CD4-positive, alpha-beta T cell treated with Interferon alpha-2 for 1 hour (primary cell): ENCODE measurements around the gene MED22.

ENCODE experiments used
- DNase-seq, 2 donors: peaks; one replicate each; pipeline ENCODE4 v3.0.0-alpha.2; 2020 to 2022

Gene MED22

DNA sequence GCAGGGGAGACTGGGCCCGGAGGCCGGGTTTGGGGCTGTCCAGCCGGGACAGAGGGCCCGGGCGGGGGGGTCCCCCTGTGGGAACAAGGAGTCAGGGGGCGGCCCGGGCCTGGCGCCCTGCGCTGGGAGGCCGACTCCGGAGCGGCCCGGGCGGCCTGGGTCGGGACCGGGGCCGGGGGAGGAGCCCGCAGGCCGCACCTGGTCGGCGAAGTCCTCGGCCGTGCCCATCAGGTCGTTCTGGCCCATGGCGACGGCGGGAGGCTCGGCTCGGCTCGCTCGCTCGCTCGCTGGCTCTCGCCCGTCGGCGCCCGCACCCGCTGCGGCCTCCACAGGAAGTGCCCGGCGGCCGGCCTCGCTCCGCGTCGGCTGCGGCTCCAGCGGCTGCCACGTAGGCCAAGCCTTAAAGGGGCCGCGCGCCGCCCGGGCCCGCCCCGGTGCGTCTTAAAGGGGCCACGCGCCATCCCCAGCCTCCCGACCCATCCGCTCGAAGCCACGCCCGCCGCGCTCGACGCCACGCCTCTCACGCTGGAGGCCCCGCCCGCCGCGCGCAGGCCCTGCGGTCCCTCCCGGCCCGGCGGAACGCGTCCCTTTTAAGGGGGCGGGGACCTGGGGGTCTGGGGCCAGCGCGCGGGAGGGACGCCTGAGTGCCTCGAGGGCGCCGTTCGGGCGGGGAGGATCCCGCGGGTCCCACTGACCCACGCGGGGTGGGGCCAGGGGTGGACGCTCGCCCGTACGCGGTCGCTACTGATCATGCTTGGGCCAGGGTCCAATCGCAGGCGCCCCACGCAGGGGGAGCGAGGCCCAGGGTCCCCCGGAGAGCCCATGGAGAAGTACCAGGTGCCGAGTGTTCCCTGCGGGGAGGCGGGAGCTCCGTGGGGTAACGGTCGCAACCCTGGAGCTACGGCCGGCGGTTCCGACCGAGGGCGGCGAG is 28.1 kb upstream of the MED22 start, which contains the start of the genes STKLD1 and SURF4:
STKLD1 (plus strand) TSS at position 643 of the 931 bp plus-strand sequence; CDS start at position 751, 108 bp downstream.
SURF4 (minus strand) TSS at position 337 of the 931 bp plus-strand sequence; CDS start at position 246, 91 bp downstream.
- DNase-seq = peak; percentile 93 to 96

DNA sequence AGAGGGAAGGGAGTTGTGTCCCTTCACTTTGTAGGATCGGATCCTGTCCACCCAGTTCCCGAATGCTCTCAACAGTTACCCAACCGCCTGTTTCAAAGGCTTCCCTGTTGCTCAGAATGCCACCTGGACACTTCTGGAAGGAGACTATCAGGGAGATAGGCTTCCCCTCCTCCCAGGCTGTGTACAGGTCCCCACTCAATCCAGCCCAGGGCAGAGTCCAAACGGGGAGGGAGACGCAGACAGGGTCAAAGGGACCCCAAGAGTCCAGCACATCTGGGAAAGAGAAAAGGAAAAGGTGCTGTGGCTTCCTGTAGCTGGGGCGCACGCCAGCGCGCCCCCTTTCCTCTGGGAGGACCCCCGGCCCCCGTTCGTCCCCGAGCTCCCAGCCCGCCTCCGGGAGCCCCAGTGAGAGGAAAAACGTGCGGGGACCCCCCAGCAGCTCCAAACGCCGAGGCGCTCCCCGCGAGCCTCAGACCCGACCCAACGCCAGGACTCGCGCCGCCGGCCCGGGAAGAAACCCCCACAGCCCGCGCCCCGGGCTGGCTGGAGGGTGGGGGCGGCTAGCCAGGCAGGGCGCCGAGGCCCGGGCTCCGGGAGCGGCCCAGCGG is 27.3 kb upstream of the MED22 start:
- peak in 1 of 2 donors; percentile 26 for DNase-seq

DNA sequence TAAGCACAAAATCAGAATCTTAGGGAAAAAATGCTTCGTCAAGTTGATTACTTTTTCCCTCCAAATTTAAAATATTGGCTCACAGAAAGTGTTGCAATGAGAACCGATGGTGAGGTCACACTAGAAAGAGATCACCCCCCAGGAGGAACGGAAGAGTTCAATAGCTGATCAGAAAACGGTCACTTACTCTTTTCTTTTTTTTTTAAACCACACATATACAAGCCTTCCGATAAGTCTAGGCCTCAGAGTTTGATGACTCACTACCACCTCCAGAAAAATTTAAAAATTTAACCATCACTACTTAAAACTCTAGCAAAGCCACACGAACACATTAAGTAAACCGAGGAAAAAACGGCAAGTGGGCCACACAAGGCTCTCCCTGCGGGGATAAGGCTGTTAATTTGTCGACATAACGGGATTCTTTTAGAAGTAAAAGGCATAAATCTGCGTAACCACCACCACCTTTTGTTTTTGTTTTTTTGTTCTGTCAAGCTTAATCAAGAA is 26.7 kb upstream of the MED22 start:
- DNase-seq = peak; percentile 45 to 71

DNA sequence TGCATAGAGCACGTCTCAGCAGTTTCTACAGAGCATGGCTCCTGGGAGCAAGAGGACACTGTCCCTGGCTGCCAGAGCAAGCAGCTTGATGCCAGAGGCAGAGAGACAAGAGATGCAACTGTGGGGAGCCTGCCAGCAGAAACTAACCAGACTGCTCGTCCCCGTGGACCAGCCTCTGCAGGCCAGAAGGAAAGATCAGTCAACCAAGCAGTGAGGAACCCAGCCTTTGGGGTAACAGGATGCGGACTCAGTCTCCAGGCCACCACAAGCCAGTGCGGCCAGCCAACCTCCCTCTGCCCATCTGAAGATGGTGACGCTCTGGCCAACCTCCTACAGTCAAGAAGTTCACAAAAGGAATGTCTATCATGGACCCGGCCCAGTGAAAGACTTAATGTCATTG is 24.2 kb upstream of the MED22 start:
- DNase-seq = no peak

DNA sequence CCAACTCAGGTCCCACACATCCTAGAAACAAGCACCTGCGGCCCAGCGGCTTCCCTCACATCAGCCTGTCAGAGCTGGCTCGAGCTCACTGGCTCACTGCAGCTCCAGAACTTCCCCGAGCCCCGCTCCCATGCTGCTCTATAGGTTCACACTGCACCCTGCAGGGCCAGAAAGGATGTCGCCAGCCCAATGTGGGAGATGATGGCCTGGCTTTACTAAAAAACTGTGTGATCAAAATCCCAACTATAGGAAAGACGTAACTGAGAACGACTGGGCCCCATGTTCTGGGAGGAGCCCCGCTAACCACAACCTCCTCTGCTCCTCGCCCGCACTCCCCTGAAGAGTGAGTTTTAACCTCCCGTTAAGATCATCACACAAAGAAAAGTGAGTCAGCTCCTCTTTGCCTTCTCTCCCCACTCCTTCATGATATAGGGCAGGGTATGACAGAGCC is 23.4 kb upstream of the MED22 start:
- DNase-seq = peak; percentile 48 to 76

DNA sequence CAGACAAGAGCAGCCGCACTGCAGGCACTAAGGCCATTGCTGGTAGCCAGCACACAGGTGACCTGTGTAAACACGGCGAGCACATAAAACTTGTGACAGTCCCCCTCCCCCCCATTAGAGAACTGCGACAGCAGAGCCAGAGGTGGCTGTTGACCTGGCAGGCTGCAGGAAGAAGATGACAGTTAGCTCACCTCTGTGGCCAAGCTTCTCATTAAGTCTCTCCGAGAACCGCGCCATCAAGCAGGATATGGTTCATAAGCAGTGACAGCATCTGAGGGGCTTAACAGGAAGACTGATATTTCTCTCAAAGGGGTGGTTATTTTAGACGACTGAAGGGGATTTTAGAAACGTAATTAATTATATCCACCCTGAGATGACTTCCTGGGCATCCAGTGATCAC is 22.8 kb upstream of the MED22 start:
- peak; percentile 49 to 75 for DNase-seq

DNA sequence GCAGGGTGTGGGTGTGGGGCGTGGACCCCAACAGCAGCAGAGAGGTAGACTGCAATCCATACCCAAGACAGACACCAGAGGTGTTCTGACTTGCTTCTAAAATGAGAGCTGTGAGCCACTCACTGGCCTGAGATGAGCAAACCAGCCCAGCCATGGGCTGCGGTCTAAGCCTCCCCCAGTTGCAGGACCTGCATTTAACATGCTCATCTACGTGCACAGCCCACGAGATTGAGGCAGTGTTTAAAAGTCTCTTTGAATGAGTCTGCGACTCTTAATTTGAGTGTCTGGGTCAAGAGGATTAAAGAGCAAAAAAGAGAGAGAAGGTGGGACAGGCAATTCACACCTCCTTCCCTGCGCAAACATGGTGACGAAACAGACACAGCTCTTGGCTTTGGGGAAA is 22.0 kb upstream of the MED22 start:
- DNase-seq = no peak

DNA sequence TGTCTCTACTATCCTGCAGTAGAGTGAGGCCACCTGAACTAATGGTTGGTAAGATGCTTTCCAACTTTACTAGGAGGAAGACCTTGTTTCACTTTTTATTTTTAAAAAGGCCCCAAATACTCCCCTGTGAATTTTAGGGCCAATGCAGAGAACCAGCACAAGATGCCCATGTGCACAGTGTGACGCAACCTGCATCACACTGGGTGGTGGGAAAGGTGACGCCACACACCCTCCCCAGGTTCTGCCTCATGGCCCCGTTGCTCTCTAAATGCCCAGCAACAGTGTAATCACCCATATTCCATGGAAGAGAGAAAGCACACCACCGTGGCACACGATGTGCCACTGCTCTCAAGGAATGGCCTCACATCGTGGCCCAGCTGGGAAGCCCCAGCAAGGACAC is 21.5 kb upstream of the MED22 start:
- no peak for DNase-seq

DNA sequence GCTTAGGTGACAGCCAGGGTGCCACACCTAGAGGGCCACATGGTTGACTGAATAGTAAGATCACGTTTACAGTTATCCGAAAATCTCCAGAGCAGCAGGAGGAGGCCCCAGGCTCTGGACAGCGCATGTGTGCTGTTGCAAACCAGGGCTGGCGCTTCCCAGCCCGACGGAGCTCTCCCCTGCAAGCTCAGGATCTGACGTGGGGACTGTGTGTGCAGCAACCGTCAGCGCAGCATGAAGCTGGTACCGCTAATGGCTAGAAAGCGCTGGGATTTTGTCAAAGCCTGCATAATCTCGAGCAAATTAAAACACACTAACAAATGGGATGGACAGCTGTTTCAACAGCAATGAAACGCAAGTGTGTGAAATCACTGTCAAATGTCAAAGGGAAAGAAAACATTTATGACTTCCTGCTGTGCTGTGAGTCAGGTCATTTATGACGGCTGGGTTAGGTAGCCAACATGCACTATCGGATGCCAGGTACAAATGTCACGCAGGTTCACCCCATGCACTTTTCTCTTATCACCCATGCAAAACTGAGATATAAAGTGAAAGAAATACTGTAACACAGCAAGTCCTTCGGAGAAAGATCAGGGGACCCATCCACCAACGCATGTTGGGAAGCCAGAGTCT is 20.4 kb upstream of the MED22 start:
- no peak for DNase-seq

DNA sequence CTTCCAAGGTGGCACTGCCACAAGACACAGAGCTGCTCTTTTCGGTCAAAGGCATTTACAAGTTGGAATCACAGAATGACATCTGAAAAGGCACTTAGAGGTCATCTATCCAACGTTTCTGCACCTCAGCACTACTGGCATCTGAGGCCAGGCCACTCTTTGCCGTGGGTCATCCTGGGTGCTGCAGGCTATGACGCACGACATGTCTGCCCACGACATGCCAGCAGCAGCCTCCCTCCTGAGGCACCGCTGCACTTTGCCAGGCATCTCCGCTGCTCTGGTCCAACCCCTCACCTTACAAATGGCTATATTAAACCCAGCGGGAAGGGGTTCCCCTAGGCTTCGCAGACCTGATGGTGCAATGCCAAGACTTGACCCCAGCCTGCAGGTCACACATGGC is 19.8 kb upstream of the MED22 start:
- no peak for DNase-seq

DNA sequence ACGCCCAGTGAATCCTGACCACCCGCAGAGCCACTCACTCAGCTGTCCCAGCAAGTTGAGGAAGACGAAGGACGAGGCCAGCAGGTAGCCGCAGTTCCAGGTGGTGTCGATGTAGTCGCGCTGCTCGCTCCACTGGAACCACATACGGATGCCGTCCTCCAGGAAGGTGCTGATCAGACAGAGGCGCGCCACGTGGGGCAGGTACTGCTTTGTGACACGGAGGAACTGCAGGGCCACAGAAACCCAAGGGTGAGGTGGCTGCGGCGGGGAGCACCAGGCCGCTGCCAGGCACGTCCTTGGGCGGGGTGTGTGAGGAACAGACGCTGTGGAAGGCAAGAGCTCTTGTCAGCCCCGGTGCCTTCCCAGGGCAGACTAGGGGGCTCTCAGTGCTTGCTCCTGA is 19.3 kb upstream of the MED22 start:
- no peak for DNase-seq

DNA sequence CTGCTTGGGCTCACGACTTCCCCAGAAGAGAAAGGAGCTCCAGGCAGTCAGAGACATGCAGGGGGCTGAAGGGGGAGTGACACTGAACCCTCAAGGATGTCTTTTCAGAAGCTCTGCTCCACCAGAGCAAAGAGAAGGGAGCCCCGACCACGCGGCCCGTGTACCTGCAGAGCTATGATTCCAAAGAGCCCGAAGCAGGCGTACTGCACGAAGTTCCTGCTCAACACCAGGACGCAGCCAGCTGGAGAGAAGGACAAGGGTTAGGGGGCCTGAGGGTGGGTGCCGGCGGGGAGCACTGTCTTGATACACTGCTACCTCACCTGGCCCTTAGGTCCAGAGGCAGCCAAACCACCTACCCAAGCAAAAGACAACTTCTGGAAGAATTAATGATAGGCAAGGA is 18.5 kb upstream of the MED22 start:
- no peak for DNase-seq

DNA sequence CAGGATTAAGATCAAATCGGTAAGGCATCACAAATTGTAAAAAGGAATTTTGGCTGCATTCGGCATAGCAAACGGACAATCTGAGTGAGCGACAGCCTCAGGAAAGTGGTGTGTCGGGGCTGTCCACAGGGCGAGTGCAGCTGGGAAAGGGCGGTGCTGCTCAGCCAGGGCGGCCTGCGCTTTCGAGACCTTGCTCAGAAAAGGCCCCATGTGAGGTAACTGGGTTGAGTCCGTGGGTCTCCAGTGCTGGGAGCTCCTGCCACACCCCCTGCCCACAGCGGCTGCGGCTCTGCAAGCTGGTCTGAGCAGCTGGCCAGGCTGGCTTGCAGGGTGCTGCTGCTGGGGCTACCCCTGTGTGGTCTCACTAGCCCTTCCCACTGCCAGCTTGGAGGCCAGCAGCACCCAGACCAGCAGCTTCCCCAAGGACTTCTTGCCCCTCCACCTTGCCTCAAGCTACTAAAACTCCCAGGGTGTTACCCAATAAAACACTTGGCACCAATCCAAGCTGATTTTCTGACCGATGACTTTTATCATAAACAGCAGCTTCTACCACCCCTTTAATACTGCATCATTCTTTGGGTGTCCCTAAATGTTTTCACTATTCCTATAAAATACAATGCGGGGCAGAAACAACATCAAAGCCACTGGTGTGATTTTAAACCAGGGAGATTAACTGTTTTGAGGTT is 14.6 kb upstream of the MED22 start:
- no peak for DNase-seq

DNA sequence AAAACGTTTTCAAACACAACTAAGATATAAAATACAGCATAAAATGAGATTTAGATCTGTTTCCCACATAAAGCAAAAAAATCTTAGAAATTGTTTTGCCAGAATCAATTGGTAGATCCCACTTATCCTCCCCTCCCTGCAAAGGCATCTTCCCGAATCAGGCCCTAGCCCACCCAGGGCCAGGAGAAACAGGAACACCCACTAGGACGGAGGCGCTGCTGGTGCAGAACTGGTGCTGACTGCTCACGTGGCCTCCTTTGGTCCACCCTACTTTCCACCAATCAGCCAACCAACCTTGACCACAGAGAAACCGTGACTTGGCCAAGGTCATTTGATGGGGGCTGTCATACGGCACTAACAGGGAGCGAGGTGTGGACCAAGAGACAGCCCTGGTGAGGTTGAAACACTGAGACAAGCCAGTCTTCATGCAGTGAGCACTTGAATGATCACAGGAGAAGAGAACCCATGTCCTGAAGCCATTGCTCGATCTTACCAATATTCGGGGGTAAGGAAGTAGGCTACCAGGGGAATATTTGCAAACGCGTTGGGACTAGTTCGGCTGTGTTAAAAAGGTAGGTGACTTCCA is 13.7 kb upstream of the MED22 start:
- no peak for DNase-seq

DNA sequence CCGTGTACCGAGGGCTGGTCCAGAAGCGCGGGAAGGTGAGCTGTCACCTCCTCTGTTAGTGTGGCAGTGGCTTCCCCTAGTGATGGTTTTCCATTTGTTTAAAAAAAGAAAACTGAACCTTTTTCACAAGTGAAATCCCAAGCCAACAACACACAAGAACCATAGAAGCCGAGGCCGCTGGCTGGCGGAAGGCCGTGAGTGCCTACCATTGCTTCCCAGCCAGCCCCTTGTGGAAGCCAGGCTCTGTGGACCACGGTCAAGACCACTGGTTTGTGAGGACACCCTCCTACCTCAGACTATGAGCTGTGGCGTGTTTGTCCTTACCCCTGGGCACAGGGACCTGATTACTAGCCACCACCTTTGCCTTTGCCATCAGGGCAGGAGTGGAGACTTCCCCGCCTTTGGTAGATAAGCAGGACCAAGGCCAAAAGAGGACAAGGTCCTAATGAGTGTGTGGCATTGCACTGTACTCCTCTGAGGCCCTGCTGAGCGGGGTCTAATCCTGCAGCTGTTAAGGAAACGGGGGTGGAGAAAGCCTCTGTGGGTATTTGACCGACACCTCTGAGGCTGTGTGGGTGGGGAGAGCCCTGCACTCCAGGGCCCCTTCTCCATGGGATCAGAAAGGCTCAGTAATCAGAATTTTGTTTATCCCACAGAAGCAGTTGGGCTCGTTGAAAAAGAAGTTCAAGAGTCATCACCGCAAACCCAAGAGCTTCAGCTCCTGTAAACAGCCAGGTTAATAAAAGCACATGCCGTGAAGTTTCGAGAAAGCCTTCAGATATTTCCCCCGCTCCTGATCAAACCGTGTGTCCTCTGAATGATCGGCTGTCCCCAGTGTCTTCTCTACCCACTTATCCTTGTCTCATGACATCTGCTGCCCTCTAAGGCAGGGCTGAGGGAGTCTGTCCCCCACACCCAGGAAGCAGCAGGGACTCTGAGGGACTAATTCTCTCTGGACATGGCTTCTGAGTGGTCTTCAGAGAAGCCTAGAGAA is 12.8 kb upstream of the MED22 start:
- DNase-seq = no peak

DNA sequence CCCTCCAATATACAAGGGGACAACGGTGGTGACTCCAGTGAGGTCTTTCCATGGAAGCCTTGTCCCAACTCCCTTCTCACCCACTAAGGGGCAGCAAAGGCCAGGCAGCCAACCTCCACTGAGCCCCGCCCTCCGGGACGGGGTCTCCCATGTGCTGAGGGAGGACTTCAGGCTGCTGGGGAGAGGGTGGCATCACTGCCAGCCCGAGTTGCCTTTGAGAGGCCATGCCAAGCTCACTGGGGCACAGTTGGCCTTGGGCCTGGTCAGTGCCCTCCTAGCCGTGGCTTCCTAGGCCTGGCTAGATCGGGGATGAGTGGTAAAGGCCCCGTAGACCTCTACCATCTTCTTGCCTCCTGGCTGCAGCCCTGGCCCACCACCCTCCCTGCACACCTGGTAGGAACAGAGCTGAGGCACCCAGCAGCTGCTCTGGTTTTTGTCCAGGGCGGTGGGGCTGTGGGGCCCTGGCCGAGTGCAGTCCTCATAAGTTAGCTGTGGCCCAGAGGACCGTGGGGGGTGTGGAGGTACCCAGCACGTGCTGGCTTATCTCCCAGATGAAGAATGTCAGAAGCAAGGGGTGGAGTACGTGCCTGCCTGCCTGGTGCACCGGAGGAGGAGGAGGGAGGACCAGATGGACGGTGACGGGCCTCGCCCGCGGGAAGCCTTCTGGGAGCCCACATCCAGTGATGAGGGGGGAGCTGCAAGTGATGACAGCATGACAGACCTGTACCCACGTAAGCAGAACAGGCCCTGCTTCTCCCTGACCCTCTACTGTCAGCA is 11.7 kb upstream of the MED22 start:
- no peak for DNase-seq

DNA sequence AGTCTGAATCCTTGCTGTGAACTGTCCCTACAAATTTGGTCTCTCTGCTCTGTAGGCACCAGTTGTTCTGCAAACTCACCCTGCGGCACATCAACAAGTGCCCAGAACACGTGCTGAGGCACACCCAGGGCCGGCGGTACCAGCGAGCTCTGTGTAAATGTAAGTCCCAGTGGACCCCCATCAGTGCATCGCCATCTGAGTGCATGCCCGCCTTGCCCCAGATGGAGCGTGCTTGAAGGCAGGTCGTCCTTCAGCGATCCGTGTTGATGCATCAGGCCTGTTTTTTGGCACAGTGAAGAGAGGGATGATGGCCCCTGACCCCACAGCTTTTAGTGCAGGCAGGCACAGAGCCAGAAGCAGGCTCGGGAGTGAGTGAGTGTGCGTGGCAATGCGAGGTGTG is 9.7 kb upstream of the MED22 start:
- no peak for DNase-seq

DNA sequence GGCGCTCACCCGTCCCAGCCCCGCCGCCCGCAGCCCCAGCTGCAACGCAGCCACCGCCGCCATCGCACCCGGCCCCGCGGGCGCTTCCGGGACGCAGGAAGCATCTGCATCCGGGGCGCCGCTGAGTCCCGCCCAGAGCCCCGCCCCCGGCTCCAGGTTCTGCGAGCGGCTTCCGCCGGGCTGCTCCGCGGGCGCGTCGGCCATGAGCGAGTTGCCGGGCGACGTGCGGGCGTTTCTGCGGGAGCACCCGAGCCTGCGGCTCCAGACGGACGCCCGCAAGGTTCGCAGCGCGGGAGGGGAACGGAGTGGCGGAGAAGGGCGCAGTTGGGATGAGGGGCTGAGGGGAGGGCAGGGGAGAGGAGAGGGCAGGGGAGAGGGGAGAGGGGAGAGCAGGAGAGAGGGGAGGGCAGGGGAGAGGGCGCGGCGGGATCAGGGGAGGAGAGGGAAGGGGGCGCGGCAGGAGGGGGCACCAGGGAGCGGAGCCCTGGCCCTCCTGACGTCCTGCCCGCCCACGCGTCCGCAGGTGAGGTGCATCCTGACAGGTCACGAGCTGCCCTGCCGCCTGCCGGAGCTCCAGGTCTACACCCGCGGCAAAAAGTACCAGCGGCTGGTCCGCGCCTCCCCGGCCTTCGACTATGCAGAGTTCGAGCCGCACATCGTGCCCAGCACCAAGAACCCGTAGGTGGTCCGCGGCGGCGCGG is 8.6 kb upstream of the MED22 start, which contains the start of the genes SURF1 and SURF2:
SURF1 (minus strand) TSS at position 97 of the 701 bp plus-strand sequence; CDS start at position 63, 34 bp downstream.
SURF2 (plus strand) TSS at position 160 of the 701 bp plus-strand sequence; CDS start at position 203, 43 bp downstream.
- peak; percentile 85 to 91 for DNase-seq

DNA sequence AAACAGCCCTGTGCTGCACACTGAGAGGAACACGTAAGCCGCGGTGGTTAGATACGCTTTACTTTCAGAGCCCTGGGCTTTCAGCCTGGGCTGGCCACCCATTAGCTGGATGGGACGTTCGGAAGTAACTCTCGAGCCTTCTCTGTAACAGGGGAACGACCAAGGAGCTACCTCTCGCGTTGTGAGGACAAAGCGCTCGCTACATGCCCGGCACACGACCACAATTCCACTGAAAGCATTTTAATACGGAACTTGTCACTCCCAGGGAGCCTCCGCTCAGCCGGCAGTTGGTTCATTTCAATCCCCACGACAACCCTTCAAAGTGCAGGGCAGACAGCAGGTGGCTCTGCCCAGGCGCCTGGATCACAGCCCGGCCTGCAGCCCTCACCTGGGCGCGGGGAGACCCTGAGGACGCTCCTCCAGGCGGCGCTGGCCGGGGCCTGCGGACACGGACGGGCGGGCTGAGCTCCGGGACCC is 8.0 kb upstream of the MED22 start:
- no peak for DNase-seq
